GM23338 (cell line): Measurements from ENCODE around the gene RTP5.
"Not testable (repeated sequence)": the region's sequence is repeated elsewhere in the genome, so short reads cannot be mapped to it uniquely, and the experiment has no call there.

Source experiments
- CREB1 ChIP-seq: fragments of 250-450 bp; sonication (Bioruptor Pico); IDR thresholded peaks from 2 replicates; pipeline ENCODE4 v1.5.0; 2020; ENCODE audit warnings: low read depth, mild to moderate bottlenecking, moderate library complexity
- EZH2 ChIP-seq: fragments of 200-600 bp; sonication (generic); IDR thresholded peaks from one replicate; pipeline ENCODE4 v1.8.0; 2017; ENCODE audit warnings: antibody characterized with exemption, mild to moderate bottlenecking, low read depth; ENCODE audit not compliant: unreplicated experiment
- EZH2phosphoT487 ChIP-seq: fragments of 200-600 bp; sonication (generic); IDR thresholded peaks from one replicate; pipeline ENCODE4 v1.8.1; 2018; ENCODE audit warnings: antibody characterized with exemption; ENCODE audit not compliant: unreplicated experiment
- POLR2AphosphoS5 ChIP-seq: IDR thresholded peaks from 2 replicates; pipeline ENCODE4 v1.6.1; 2016; ENCODE audit warnings: antibody characterized with exemption, low read depth
- STAT1 ChIP-seq: IDR thresholded peaks from one replicate; pipeline ENCODE4 v1.6.1; 2016; ENCODE audit warnings: antibody characterized with exemption; ENCODE audit not compliant: unreplicated experiment
- TF ChIP-seq, protein P1 (sequence below), 2 experiments: fragments of 200-600 bp in 1 of 2; sonication (generic) in 1 of 2; conservative IDR thresholded peaks; 2 replicates each; pipeline versions ENCODE4 v1.5.1 to v1.6.1; 2016 to 2017; ENCODE audit warnings: antibody characterized with exemption in 2 of 2, low read depth in 2 of 2, mild to moderate bottlenecking in 2 of 2, moderate library complexity in 1 of 2
- TF ChIP-seq, protein P2 (sequence below): IDR thresholded peaks from one replicate; pipeline ENCODE4 v1.6.1; 2018; ENCODE audit warnings: antibody characterized with exemption; ENCODE audit not compliant: unreplicated experiment
- TF ChIP-seq, protein P3 (sequence below): IDR thresholded peaks from 2 replicates; pipeline ENCODE4 v1.6.1; 2016; ENCODE audit warnings: antibody characterized with exemption
- TF ChIP-seq, protein P4 (sequence below): fragments of 250-450 bp; sonication (Bioruptor Pico); IDR thresholded peaks from 2 replicates; pipeline ENCODE4 v1.5.0; 2020; ENCODE audit warnings: mild to moderate bottlenecking, moderate library complexity

DNA sequence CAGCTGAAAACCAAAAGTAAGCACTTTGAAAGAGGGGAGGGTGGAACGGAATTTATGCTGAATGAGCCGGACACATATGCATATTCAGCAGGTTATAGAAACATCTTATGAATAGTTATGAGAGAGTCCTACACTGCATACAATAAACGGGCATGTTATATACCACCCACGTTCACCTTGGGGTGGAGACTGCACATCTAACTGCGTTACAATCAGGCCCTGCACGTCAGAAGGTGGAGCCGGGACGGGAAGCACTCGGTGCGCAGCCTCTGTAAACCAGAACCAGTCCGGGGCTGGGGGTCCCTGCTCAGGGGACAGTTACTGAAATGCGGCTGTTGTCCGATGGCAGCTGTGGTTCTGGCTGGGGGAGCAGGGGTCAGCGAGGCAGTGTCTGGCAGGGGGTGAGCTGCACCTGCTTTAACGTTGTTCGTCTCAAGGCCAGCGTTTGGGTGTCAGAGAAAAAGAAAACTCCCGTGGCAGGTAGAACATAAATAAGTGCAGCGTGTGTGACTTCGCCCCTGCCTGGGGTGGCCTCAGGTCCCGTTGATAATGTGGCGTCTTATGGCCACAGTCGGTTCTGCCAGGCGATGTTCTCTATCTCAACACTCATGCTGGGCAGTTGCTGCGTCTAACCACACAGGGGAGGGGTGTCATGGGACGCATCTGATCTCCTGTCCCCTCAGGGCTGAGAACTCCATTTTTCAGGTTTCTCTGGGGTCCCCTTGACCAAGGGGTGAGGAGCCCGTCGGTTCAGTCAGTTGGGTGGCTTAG, 35.6 kb upstream of the RTP5 start:
- not testable (repeated sequence) for TF ChIP-seq CREB1 (CRISPR knock-in tag); EZH2; POLR2AphosphoS5; STAT1; EZH2phosphoT487
- TF ChIP-seq, protein P1, sequence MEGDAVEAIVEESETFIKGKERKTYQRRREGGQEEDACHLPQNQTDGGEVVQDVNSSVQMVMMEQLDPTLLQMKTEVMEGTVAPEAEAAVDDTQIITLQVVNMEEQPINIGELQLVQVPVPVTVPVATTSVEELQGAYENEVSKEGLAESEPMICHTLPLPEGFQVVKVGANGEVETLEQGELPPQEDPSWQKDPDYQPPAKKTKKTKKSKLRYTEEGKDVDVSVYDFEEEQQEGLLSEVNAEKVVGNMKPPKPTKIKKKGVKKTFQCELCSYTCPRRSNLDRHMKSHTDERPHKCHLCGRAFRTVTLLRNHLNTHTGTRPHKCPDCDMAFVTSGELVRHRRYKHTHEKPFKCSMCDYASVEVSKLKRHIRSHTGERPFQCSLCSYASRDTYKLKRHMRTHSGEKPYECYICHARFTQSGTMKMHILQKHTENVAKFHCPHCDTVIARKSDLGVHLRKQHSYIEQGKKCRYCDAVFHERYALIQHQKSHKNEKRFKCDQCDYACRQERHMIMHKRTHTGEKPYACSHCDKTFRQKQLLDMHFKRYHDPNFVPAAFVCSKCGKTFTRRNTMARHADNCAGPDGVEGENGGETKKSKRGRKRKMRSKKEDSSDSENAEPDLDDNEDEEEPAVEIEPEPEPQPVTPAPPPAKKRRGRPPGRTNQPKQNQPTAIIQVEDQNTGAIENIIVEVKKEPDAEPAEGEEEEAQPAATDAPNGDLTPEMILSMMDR (conservative IDR thresholded peaks at IDR 0.05; ENCODE audit: low read depth in 2 of 2): not testable (repeated sequence)
- TF ChIP-seq, protein P2, sequence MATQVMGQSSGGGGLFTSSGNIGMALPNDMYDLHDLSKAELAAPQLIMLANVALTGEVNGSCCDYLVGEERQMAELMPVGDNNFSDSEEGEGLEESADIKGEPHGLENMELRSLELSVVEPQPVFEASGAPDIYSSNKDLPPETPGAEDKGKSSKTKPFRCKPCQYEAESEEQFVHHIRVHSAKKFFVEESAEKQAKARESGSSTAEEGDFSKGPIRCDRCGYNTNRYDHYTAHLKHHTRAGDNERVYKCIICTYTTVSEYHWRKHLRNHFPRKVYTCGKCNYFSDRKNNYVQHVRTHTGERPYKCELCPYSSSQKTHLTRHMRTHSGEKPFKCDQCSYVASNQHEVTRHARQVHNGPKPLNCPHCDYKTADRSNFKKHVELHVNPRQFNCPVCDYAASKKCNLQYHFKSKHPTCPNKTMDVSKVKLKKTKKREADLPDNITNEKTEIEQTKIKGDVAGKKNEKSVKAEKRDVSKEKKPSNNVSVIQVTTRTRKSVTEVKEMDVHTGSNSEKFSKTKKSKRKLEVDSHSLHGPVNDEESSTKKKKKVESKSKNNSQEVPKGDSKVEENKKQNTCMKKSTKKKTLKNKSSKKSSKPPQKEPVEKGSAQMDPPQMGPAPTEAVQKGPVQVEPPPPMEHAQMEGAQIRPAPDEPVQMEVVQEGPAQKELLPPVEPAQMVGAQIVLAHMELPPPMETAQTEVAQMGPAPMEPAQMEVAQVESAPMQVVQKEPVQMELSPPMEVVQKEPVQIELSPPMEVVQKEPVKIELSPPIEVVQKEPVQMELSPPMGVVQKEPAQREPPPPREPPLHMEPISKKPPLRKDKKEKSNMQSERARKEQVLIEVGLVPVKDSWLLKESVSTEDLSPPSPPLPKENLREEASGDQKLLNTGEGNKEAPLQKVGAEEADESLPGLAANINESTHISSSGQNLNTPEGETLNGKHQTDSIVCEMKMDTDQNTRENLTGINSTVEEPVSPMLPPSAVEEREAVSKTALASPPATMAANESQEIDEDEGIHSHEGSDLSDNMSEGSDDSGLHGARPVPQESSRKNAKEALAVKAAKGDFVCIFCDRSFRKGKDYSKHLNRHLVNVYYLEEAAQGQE: not testable (repeated sequence)
- TF ChIP-seq, protein P3, sequence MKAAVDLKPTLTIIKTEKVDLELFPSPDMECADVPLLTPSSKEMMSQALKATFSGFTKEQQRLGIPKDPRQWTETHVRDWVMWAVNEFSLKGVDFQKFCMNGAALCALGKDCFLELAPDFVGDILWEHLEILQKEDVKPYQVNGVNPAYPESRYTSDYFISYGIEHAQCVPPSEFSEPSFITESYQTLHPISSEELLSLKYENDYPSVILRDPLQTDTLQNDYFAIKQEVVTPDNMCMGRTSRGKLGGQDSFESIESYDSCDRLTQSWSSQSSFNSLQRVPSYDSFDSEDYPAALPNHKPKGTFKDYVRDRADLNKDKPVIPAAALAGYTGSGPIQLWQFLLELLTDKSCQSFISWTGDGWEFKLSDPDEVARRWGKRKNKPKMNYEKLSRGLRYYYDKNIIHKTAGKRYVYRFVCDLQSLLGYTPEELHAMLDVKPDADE: not testable (repeated sequence)
- TF ChIP-seq, protein P4, sequence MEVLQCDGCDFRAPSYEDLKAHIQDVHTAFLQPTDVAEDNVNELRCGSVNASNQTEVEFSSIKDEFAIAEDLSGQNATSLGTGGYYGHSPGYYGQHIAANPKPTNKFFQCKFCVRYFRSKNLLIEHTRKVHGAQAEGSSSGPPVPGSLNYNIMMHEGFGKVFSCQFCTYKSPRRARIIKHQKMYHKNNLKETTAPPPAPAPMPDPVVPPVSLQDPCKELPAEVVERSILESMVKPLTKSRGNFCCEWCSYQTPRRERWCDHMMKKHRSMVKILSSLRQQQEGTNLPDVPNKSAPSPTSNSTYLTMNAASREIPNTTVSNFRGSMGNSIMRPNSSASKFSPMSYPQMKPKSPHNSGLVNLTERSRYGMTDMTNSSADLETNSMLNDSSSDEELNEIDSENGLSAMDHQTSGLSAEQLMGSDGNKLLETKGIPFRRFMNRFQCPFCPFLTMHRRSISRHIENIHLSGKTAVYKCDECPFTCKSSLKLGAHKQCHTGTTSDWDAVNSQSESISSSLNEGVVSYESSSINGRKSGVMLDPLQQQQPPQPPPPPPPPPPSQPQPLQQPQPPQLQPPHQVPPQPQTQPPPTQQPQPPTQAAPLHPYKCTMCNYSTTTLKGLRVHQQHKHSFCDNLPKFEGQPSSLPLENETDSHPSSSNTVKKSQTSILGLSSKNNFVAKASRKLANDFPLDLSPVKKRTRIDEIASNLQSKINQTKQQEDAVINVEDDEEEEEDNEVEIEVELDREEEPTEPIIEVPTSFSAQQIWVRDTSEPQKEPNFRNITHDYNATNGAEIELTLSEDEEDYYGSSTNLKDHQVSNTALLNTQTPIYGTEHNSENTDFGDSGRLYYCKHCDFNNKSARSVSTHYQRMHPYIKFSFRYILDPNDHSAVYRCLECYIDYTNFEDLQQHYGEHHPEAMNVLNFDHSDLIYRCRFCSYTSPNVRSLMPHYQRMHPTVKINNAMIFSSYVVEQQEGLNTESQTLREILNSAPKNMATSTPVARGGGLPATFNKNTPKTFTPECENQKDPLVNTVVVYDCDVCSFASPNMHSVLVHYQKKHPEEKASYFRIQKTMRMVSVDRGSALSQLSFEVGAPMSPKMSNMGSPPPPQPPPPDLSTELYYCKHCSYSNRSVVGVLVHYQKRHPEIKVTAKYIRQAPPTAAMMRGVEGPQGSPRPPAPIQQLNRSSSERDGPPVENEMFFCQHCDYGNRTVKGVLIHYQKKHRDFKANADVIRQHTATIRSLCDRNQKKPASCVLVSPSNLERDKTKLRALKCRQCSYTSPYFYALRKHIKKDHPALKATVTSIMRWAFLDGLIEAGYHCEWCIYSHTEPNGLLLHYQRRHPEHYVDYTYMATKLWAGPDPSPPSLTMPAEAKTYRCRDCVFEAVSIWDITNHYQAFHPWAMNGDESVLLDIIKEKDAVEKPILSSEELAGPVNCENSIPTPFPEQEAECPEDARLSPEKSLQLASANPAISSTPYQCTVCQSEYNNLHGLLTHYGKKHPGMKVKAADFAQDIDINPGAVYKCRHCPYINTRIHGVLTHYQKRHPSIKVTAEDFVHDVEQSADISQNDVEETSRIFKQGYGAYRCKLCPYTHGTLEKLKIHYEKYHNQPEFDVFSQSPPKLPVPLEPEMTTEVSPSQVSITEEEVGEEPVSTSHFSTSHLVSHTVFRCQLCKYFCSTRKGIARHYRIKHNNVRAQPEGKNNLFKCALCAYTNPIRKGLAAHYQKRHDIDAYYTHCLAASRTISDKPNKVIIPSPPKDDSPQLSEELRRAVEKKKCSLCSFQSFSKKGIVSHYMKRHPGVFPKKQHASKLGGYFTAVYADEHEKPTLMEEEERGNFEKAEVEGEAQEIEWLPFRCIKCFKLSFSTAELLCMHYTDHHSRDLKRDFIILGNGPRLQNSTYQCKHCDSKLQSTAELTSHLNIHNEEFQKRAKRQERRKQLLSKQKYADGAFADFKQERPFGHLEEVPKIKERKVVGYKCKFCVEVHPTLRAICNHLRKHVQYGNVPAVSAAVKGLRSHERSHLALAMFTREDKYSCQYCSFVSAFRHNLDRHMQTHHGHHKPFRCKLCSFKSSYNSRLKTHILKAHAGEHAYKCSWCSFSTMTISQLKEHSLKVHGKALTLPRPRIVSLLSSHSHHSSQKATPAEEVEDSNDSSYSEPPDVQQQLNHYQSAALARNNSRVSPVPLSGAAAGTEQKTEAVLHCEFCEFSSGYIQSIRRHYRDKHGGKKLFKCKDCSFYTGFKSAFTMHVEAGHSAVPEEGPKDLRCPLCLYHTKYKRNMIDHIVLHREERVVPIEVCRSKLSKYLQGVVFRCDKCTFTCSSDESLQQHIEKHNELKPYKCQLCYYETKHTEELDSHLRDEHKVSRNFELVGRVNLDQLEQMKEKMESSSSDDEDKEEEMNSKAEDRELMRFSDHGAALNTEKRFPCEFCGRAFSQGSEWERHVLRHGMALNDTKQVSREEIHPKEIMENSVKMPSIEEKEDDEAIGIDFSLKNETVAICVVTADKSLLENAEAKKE: not testable (repeated sequence)
